Endothelial cell of umbilical vein (primary cell): Measurements from ENCODE around the gene TSPAN5.

Source experiments
- CTCF ChIP-seq, 2 donors: IDR thresholded peaks; 1 replicate in 1 of 2; 2 replicates in 1 of 2; pipeline ENCODE4 v1.5.1; 2011; ENCODE audit warnings: low read length in 2 of 2, mild to moderate bottlenecking in 2 of 2, moderate library complexity in 2 of 2, control low read depth in 1 of 2, inconsistent platforms in 1 of 2, low read depth in 1 of 2; ENCODE audit not compliant: insufficient read depth in 1 of 2; ENCODE audit errors: extremely low read depth in 1 of 2
- EZH2 ChIP-seq: IDR thresholded peaks from 2 replicates; pipeline ENCODE4 v1.6.1; 2012; ENCODE audit warnings: borderline replicate concordance, low read depth, mild to moderate bottlenecking, moderate library complexity, low read length, inconsistent platforms; ENCODE audit not compliant: severe bottlenecking
- FOS ChIP-seq: IDR thresholded peaks from 2 replicates; pipeline ENCODE4 v1.6.1; 2011; ENCODE audit warnings: mild to moderate bottlenecking, low read length, moderate library complexity, borderline replicate concordance; ENCODE audit not compliant: insufficient read depth
- JUN ChIP-seq: IDR thresholded peaks from 2 replicates; pipeline ENCODE4 v1.6.1; 2011; ENCODE audit warnings: borderline replicate concordance, low read depth; ENCODE audit not compliant: insufficient read length, insufficient read depth
- MAX ChIP-seq: IDR thresholded peaks from 2 replicates; pipeline ENCODE4 v1.6.1; 2011; ENCODE audit not compliant: insufficient read depth, insufficient read length
- POLR2A ChIP-seq: IDR thresholded peaks from 2 replicates; pipeline ENCODE4 v1.6.1; 2012; ENCODE audit warnings: low read depth, mild to moderate bottlenecking, control low read depth, low read length
- POLR2AphosphoS5 ChIP-seq: IDR thresholded peaks from 2 replicates; pipeline ENCODE4 v1.6.1; 2012; ENCODE audit warnings: low read depth, mild to moderate bottlenecking, control low read depth, low read length, moderate library complexity; ENCODE audit not compliant: insufficient read depth

GRCh38 chr4:98508248-98508647, 150.2 kb downstream of the TSPAN5 start:
- TF ChIP-seq CTCF (IDR thresholded peaks at IDR 0.05; ENCODE audit: extremely low read depth in 1 of 2, insufficient read depth in 1 of 2, low read depth in 1 of 2, low read length in 2 of 2) (no peak), EZH2 (no peak), MAX (no peak), JUN (no peak), POLR2A (no peak), POLR2AphosphoS5 (no peak), FOS (no peak)
